Rectal smooth muscle tissue (tissue), 1 donor: ENCODE results near the gene CCR5AS.

Experiments used
- H3K27ac ChIP-seq: one replicate; pipeline ENCODE4 v1.7.0; 2013; ENCODE audit warnings: low read depth, low read length, inconsistent platforms
- H3K27me3 ChIP-seq: one replicate; pipeline ENCODE4 v1.7.0; 2013; ENCODE audit warnings: low read length; ENCODE audit not compliant: control insufficient read depth, insufficient read depth
- H3K36me3 ChIP-seq: one replicate; pipeline ENCODE4 v1.7.0; 2013; ENCODE audit warnings: low read length; ENCODE audit not compliant: control insufficient read depth, insufficient read depth
- H3K4me1 ChIP-seq: one replicate; pipeline ENCODE4 v1.7.0; 2013; ENCODE audit warnings: low read length; ENCODE audit not compliant: control insufficient read depth, insufficient read depth
- H3K4me3 ChIP-seq: one replicate; pipeline ENCODE4 v1.7.0; 2013; ENCODE audit warnings: low read length
- H3K9ac ChIP-seq: one replicate; pipeline ENCODE4 v1.7.0; 2013; ENCODE audit warnings: low read length

CCR5AS gene

DNA sequence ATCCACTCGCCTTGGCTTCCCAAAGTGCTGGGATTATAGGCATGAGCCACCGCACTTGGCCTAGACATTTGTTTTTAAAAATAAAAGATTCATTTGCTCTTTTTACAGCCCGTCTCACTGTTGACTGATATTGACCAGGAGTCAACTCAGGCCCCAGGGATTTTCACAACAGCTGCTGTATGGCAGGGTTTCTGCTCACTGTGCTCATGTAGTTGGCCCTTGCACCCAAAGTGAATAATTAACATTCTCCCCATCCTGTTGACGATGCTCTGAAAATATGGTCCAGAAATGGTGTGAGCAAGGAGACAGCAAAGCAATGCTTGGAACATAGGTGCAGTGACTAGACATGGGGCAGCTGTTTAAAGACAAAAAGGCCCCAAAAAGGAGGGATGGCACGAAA lies 39.1 kb downstream of the CCR5AS start:
- no peak overlapping the region for H3K4me3 ChIP-seq
- H3K9ac ChIP-seq, result no peak overlapping the region
- no peak overlapping the region for H3K27ac ChIP-seq
- H3K4me1 ChIP-seq, result no peaks in the 10 kb centered on the region
- no peaks in the 10 kb centered on the region for H3K27me3 ChIP-seq
- no peaks in the 10 kb centered on the region for H3K36me3 ChIP-seq

DNA sequence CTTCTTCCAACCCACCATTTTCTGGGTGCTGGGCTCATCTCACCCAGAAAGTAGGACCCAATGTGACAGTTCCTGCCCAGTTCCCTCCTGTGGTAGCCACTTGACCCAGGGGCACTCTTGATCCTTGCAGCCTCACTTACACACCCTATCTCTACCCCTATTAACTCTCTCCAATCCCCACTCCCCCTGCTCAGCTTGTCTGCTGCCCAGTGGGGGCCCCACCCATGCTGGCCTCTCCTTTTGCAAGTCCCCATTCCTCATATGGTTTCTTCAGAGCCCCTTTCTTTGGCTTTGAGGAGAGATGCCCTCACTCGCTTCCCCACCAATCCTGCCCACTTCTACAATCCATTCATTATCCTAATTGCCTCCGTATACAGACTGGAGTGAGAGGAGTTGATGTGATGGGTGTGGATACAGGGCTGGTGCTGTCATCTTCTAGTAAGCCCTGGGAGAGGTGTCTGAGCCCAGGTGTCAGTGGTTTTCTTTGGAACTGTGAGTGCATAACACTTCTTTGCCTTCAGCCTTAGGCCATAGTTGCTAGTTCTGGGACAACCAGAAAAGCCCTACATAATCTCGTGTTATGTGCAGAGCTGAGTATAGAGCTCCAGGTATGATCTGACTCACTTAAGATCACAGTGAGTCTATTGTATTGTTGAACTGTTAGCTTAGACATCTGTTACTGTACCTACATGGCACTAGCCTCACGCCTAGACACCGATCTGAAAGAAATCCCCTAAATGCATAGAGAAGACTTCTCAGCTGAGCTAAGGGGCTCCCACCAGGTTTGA lies 40.9 kb downstream of the CCR5AS start:
- no peak overlapping the region for H3K4me3 ChIP-seq
- no peaks in the 10 kb centered on the region for H3K4me1 ChIP-seq
- H3K27ac ChIP-seq, result no peak overlapping the region
- H3K9ac ChIP-seq, result no peak overlapping the region
- no peaks in the 10 kb centered on the region for H3K27me3 ChIP-seq
- no peaks in the 10 kb centered on the region for H3K36me3 ChIP-seq

DNA sequence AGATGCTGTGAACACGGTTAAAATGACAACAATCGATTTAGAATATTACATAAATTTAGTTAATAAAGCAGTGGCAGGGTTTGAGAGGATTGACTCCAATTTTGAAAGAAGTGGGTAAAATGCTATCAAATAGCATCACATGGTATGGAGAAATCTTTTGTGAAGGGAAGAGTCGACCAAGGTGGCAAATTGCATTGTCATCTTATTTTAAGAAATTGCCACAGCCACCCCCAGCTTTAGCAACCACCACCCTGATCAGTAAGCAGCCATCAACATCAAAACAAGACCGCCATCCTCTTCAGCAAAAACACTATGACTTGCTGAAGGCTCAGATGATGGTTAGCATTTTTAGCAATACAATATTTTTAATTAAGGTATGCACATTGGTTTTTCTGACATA lies 41.8 kb downstream of the CCR5AS start:
- H3K4me3 ChIP-seq, result no peak overlapping the region
- H3K27me3 ChIP-seq, result no peaks in the 10 kb centered on the region
- no peak overlapping the region for H3K9ac ChIP-seq
- H3K27ac ChIP-seq, result no peak overlapping the region
- H3K4me1 ChIP-seq, result no peaks in the 10 kb centered on the region
- H3K36me3 ChIP-seq, result no peaks in the 10 kb centered on the region

DNA sequence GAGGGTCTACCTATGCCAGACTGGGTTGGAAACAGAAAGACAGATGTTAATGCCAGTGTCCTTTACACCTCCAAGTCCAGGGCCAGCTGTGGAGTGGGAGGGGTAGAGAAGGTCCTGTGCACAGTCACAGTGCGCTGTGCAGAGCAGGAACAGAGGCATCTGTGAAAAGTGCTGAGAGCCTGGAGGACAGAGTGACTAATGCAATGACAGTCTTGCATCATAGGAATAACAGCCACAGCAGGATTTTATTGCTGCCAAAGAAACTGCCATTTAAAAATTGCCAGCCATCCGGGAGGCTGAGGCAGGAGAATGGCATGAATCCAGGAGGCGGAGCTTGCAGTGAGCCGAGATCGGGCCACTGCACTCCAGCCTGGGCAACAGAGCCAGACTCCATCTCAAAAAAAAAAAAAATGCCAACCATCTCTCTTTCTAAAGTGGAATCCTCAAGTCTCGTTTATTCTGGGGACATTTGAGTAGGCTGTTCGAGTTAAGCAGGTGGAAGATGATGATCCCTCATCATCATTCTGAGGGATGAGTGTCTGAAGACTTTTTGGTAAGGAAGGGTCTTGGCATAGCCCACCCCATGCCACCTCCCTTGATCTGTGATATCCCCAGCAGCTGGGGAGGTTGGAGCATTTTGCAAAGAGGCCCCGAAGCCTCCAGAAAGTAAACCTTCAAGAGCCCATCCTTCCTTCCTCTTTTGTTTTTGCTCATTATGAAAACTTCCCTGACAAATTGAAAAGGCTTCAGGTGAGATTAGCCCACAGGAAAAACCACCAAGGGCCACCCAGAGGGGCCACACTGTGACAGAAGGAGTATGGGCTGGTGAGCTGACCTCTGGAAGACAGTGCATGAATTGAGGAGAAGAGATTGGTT lies 45.2 kb downstream of the CCR5AS start:
- no peaks in the 10 kb centered on the region for H3K4me1 ChIP-seq
- no peak overlapping the region for H3K9ac ChIP-seq
- H3K27me3 ChIP-seq, result no peaks in the 10 kb centered on the region
- no peak overlapping the region for H3K4me3 ChIP-seq
- no peak overlapping the region for H3K27ac ChIP-seq
- H3K36me3 ChIP-seq, result no peaks in the 10 kb centered on the region

DNA sequence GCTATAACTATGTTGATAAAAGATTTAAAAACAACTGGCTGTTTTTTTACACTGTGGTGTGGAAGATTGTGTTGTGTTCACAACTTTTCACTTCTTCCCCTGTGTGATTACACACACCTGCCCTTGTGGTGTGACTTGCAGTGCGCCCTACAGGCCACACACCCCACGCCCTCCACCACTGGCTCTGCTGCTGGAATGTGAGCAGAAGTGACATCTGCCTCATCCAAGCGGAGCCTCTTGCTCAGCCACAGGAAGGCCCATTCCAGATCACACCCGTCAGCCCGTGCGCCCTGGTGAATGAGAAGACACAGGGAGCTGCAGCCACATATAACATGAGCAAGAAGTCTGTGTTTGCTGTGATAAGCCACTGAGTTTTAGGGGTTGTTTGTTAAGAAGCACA lies 46.0 kb downstream of the CCR5AS start:
- H3K4me3 ChIP-seq, result no peak overlapping the region
- H3K36me3 ChIP-seq, result no peaks in the 10 kb centered on the region
- no peaks in the 10 kb centered on the region for H3K27me3 ChIP-seq
- H3K4me1 ChIP-seq, result no peaks in the 10 kb centered on the region
- no peak overlapping the region for H3K27ac ChIP-seq
- H3K9ac ChIP-seq, result no peak overlapping the region

DNA sequence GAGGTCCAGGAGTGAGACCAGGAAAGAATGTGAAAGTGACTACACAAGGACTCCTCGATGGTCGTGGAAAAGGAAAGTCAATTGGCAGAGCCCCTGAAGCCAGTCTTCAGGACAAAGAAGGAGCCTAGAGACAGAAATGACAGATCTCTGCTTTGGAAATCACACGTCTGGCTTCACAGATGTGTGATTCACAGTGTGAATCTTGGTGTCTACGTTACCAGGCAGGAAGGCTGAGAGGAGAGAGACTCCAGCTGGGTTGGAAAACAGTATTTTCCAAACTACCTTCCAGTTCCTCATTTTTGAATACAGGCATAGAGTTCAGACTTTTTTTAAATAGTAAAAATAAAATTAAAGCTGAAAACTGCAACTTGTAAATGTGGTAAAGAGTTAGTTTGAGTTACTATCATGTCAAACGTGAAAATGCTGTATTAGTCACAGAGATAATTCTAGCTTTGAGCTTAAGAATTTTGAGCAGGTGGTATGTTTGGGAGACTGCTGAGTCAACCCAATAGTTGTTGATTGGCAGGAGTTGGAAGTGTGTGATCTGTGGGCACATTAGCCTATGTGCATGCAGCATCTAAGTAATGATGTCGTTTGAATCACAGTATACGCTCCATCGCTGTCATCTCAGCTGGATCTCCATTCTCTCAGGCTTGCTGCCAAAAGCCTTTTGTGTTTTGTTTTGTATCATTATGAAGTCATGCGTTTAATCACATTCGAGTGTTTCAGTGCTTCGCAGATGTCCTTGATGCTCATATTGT lies 47.0 kb downstream of the CCR5AS start:
- Histone ChIP-seq H3K27me3 (no peaks in the 10 kb centered on the region), H3K36me3 (no peaks in the 10 kb centered on the region), H3K4me1 (no peaks in the 10 kb centered on the region), H3K9ac (no peak overlapping the region), H3K4me3 (no peak overlapping the region), H3K27ac (no peak overlapping the region)

DNA sequence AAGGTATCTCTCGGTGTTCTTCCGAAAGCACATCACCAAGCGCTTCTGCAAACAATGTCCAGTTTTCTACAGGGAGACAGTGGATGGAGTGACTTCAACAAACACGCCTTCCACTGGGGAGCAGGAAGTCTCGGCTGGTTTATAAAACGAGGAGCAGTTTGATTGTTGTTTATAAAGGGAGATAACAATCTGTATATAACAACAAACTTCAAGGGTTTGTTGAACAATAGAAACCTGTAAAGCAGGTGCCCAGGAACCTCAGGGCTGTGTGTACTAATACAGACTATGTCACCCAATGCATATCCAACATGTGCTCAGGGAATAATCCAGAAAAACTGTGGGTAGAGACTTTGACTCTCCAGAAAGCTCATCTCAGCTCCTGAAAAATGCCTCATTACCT lies 48.4 kb downstream of the CCR5AS start:
- Histone ChIP-seq H3K9ac (no peak overlapping the region), H3K27ac (no peak overlapping the region), H3K27me3 (no peaks in the 10 kb centered on the region), H3K36me3 (no peaks in the 10 kb centered on the region), H3K4me3 (no peak overlapping the region), H3K4me1 (no peaks in the 10 kb centered on the region)

DNA sequence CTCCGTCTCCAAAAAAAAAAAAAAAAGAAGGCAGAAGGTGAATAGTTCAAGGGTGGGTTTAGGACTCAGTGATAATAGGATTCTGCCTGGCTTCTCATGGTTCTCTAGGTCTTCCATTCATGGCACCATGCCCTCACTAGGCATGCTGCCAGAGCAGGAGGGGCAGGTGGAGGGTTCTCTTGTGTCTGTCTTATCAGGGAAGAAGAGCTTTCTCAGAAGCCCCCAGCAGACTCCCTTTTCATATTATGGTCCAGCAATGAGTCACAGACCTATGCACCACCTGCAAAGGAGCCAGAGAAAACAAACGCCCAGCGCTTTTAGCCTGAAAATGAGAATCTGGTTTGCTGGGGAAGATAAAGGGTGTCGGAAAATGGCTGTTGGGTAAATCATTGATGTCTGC lies 50.0 kb downstream of the CCR5AS start:
- Histone ChIP-seq H3K27ac (no peak overlapping the region), H3K4me3 (no peak overlapping the region), H3K9ac (no peak overlapping the region), H3K27me3 (no peaks in the 10 kb centered on the region), H3K36me3 (no peaks in the 10 kb centered on the region), H3K4me1 (no peaks in the 10 kb centered on the region)

DNA sequence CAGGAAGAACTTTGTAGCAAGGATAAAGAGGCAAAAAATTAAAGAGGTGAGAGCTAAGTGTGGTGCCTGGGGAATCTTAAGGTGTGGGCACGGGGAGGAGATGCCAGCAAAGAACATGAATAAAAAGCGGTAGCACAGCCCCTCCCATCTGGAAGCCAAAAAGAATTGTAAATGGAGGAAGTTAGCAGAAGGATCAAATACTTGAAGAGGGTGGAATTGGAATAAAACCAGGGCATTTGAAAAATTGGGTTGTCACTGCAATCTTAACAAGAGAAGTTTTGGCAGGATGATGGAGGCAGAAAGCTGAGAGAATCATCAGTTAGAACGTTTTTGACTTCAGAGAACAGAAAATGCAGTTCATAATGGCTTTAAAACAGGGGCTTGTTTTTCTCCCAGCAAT lies 50.6 kb downstream of the CCR5AS start:
- no peak overlapping the region for H3K9ac ChIP-seq
- no peaks in the 10 kb centered on the region for H3K4me1 ChIP-seq
- no peak overlapping the region for H3K4me3 ChIP-seq
- no peak overlapping the region for H3K27ac ChIP-seq
- no peaks in the 10 kb centered on the region for H3K36me3 ChIP-seq
- no peaks in the 10 kb centered on the region for H3K27me3 ChIP-seq

DNA sequence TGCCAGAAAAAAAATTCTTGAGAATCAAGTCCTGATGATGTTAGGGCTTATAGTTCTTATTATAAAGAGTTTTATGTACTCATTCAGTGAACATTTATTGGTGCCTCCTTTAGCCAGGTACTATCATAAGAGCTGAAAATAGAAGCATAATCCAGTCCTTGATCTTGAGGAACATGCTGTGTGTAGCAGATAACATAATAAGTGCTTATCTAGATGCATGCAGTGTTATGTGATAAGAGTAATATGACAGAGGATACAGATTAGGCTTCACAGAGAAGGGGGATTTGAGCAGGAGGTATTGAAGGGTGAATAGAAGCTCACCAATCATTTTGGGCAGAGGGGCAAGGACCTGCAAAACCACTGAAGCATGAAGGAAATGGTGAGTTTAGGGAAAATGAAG lies 51.9 kb downstream of the CCR5AS start:
- Histone ChIP-seq H3K27me3 (no peaks in the 10 kb centered on the region), H3K4me3 (no peak overlapping the region), H3K27ac (no peak overlapping the region)

DNA sequence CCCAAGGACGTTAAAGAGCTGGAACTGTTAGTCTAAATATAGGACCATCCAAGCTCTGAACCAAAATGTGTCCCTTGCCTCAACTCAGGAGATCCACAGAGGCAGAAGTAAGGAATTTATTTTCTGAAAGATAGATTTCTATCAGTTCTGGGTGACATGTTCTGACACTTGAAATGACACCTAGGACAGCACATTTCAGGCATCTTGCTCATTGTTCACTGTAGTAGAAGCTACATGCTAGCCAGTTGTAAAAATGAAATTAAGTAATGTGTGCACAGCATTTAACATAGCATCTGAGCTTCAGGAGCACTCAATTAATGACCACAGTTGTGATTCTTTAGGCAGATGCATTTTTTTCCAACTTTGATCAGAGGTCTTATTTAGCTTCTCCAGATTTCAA lies 52.4 kb downstream of the CCR5AS start:
- no peak overlapping the region for H3K27ac ChIP-seq
- no peaks in the 10 kb centered on the region for H3K4me1 ChIP-seq
- H3K9ac ChIP-seq, result no peak overlapping the region
- no peak overlapping the region for H3K4me3 ChIP-seq
- no peaks in the 10 kb centered on the region for H3K27me3 ChIP-seq
- H3K36me3 ChIP-seq, result no peaks in the 10 kb centered on the region

More for the DNA sequence above, 51.9 kb downstream of the CCR5AS start:
- H3K36me3 ChIP-seq, result no peaks in the 10 kb centered on the region
- H3K4me1 ChIP-seq, result no peaks in the 10 kb centered on the region
- H3K9ac ChIP-seq, result no peak overlapping the region

DNA sequence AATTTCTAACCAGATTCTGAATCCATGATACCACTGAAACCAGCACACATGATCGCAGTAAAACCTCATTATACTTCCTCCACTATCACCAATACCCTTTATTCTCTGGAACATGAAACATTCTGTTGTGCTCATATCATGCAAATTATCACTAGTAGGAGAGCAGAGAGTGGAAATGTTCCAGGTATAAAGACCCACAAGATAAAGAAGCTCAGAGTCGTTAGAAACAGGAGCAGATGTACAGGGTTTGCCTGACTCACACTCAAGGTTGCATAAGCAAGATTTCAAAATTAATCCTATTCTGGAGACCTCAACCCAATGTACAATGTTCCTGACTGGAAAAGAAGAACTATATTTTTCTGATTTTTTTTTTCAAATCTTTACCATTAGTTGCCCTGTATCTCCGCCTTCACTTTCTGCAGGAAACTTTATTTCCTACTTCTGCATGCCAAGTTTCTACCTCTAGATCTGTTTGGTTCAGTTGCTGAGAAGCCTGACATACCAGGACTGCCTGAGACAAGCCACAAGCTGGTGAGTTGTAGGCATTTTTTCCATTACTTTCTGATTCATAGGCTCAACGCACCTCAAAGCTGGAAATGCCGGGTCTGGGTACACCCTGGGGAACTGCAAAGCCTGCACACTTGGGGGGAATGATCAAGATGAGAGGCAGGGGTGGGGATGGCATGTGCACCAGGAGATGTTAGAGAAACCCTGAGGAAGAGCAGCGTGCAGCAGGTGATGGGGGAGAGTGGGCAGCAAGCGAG lies 53.0 kb downstream of the CCR5AS start, which contains the start of gene CCR2:
TSS of gene CCR2 (plus strand) at position 465 of the 764 bp plus-strand sequence. CDS start 3,417 bp downstream, outside the sequence.
- Histone ChIP-seq H3K27me3 (no peaks in the 10 kb centered on the region), H3K9ac (no peak within 1 kb of the TSS), H3K4me3 (no peak within 1 kb of the TSS), H3K36me3 (no peaks in the 10 kb centered on the region), H3K4me1 (no peaks in the 10 kb centered on the region), H3K27ac (no peak within 1 kb of the TSS)
